ENCODE results near the gene MACF1. TPM values are rescaled to one million over a fixed set of nuclear protein-coding genes. Genes with fewer than 3 reads are reported as not detected.

Gene MACF1
- total RNA-seq, 1 experiment from 2014 or later = 189 TPM

- CTCF ChIA-PET = no interaction called here
- no peaks in the 10 kb centered on the region for H4K20me1 ChIP-seq (ENCODE audit: insufficient read depth)
- no peak for DNase-seq
- no peaks in the 10 kb centered on the region for H3K79me2 ChIP-seq (ENCODE audit: low read depth)
- H3F3A ChIP-seq (ENCODE audit: insufficient read depth, low read depth) = no peaks in the 10 kb centered on the region; the same call in 1 of the 2 replicates
- no peaks in the 10 kb centered on the region for H3K4me1 ChIP-seq (replicated peaks; ENCODE audit: insufficient read depth)
- BruUV-seq (replicated peaks) = no TSS peak
- H3K4me2 ChIP-seq = no peak overlapping the region
- POLR2A ChIA-PET (ENCODE audit: unreplicated experiment) = no interaction called here
- no peaks in the 10 kb centered on the region for H3K9me3 ChIP-seq (ENCODE audit: insufficient read depth, low read depth)
- TF ChIP-seq CTCF (conservative IDR thresholded peaks at IDR 0.05) (no peak), EZH2 (IDR thresholded peaks at IDR 0.05; ENCODE audit: low read depth) (no peak)
- no peak overlapping the region for H3K27ac ChIP-seq
- H3K36me3 ChIP-seq (ENCODE audit: low read depth) = 0 out of 2 replicates have a peak, but pooled peaks cover 4% of the 10 kb centered on the region
- no peaks in the 10 kb centered on the region for H3K9me2 ChIP-seq (ENCODE audit: insufficient read depth)
- no peak overlapping the region for H2AFZ ChIP-seq
- intact Hi-C loops (cut with micrococcal nuclease; ENCODE audit: unreplicated experiment) = no loop called here
- no peaks in the 10 kb centered on the region for H3K27me3 ChIP-seq (ENCODE audit: insufficient read depth, low read depth)
- no peak overlapping the region for H3K4me3 ChIP-seq
Measured at GRCh38 chr1:39305555-39305954, 101.1 kb downstream of the MACF1 start.

GRCh38 chr1:39310015-39310414 is 105.5 kb downstream of the MACF1 start:
- Histone ChIP-seq H3K9me3 (ENCODE audit: insufficient read depth, low read depth) (no peaks in the 10 kb centered on the region), H4K20me1 (ENCODE audit: insufficient read depth) (no peaks in the 10 kb centered on the region), H3K9me2 (ENCODE audit: insufficient read depth) (no peaks in the 10 kb centered on the region), H3K4me3 (no peak overlapping the region), H3K4me1 (replicated peaks; ENCODE audit: insufficient read depth) (no peaks in the 10 kb centered on the region), H3K79me2 (ENCODE audit: low read depth) (no peaks in the 10 kb centered on the region), H3K36me3 (ENCODE audit: low read depth) (peaks cover 13% of the 10 kb centered on the region; the same call in 1 of the 2 replicates), H3K27me3 (ENCODE audit: insufficient read depth, low read depth) (no peaks in the 10 kb centered on the region), H2AFZ (no peak overlapping the region), H3K27ac (no peak overlapping the region), H3F3A (ENCODE audit: insufficient read depth, low read depth) (no peaks in the 10 kb centered on the region; the same call in 1 of the 2 replicates), H3K4me2 (no peak overlapping the region)
- intact Hi-C loops (cut with micrococcal nuclease; ENCODE audit: unreplicated experiment) = no loop called here
- DNase-seq = no peak
- CTCF ChIA-PET = interaction anchor here (0.5 kb wide), 1 partner anchor 176 kb away, joined by 3 read pairs; no protein-coding TSS in a partner anchor
- TF ChIP-seq EZH2 (IDR thresholded peaks at IDR 0.05; ENCODE audit: low read depth) (no peak), CTCF (conservative IDR thresholded peaks at IDR 0.05) (no peak)
- BruUV-seq (replicated peaks) = no TSS peak
- POLR2A ChIA-PET (ENCODE audit: unreplicated experiment) = no interaction called here

GRCh38 chr1:39310691-39311090 is 106.2 kb downstream of the MACF1 start:
- Histone ChIP-seq H3K27ac (no peak overlapping the region), H4K20me1 (ENCODE audit: insufficient read depth) (no peaks in the 10 kb centered on the region), H3K27me3 (ENCODE audit: insufficient read depth, low read depth) (no peaks in the 10 kb centered on the region), H3K9me2 (ENCODE audit: insufficient read depth) (no peaks in the 10 kb centered on the region), H3K9me3 (ENCODE audit: insufficient read depth, low read depth) (no peaks in the 10 kb centered on the region), H3K36me3 (ENCODE audit: low read depth) (peaks cover 13% of the 10 kb centered on the region; the same call in 1 of the 2 replicates), H2AFZ (no peak overlapping the region), H3F3A (ENCODE audit: insufficient read depth, low read depth) (no peaks in the 10 kb centered on the region; the same call in 1 of the 2 replicates), H3K4me1 (replicated peaks; ENCODE audit: insufficient read depth) (no peaks in the 10 kb centered on the region), H3K4me2 (no peak overlapping the region), H3K4me3 (no peak overlapping the region), H3K79me2 (ENCODE audit: low read depth) (no peaks in the 10 kb centered on the region)
- CTCF ChIA-PET = interaction anchor here (0.5 kb wide), 1 partner anchor 177 kb away, joined by 3 read pairs; no protein-coding TSS in a partner anchor
- POLR2A ChIA-PET (ENCODE audit: unreplicated experiment) = no interaction called here
- DNase-seq = no peak
- TF ChIP-seq CTCF (conservative IDR thresholded peaks at IDR 0.05) (no peak), EZH2 (IDR thresholded peaks at IDR 0.05; ENCODE audit: low read depth) (no peak)
- no TSS peak for BruUV-seq (replicated peaks)
- intact Hi-C loops (cut with micrococcal nuclease; ENCODE audit: unreplicated experiment) = no loop called here

Data from PC-9 (cell line).